NCI-H2107 treated with DMSO at 0.1 percent for 48 hours (cell line): ENCODE data around the gene NBPF11.
"Not testable (repeated sequence)": the region's sequence is repeated elsewhere in the genome, so short reads cannot be mapped to it uniquely, and the experiment has no call there.

Source experiments
- DNase-seq: peaks from one replicate; lab custom pipeline; 2025; ENCODE audit not compliant: unreplicated experiment; lab: John Stamatoyannopoulos, UW

NBPF11 gene

DNA sequence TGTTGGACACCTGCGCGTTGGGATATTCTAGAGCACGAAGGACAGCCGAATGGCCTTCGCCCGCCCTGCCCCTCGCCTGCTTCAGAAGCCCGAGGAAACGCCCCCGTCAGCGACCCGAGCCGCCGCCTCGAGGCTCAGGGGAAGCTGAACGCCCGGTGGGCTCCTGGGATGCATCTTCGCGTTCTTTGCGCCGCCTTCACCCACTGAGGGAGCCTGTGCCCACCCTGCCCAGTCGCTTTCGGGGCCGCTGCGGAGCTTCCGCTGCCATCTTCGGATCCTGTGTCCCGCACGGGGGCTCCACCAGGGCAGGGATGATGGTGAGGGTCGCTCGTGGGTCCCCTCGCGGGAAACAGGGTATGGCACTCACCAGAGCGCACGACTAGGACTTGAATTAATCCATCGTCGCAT lies 91.8 kb downstream of the NBPF11 start:
- DNase-seq = not testable (repeated sequence)

DNA sequence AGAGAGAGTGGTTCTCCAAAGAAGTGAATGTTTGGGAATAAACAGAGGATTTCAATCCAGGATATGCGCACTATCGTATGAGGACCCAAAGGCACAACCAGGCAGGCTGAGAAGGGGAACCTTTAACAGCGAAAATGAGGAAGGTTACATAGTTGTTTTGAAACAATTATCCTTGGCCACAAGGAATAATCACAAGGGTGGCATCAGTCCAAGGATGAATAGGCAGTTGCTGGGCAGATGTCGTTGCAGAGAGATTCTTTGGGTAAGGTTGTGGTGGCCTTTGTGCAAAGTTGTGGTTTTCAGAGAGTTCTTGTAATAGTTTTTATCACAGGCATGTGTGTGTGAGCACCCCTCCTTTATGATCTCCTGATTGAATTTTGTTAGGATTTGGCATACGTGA lies 94.7 kb downstream of the NBPF11 start:
- not testable (repeated sequence) for DNase-seq
